Mucosa of rectum (tissue), 2 donors: ENCODE results near the gene ARF5.

Experiments used
- H3K27ac ChIP-seq, 2 donors: one replicate each; pipeline ENCODE4 v1.7.0; 2013; ENCODE audit warnings: inconsistent platforms in 2 of 2, low read depth in 2 of 2, low read length in 2 of 2
- H3K27me3 ChIP-seq, 2 donors: one replicate each; pipeline ENCODE4 v1.7.0; 2013; ENCODE audit warnings: low read length in 2 of 2; ENCODE audit not compliant: control insufficient read depth in 2 of 2, insufficient read depth in 2 of 2
- H3K36me3 ChIP-seq, 2 donors: one replicate each; pipeline ENCODE4 v1.7.0; 2013; ENCODE audit warnings: low read length in 2 of 2; ENCODE audit not compliant: control insufficient read depth in 2 of 2, insufficient read depth in 2 of 2
- H3K4me1 ChIP-seq, 2 donors: one replicate each; pipeline ENCODE4 v1.7.0; 2013; ENCODE audit warnings: low read length in 2 of 2, mild to moderate bottlenecking in 1 of 2; ENCODE audit not compliant: control insufficient read depth in 2 of 2, insufficient read depth in 2 of 2
- H3K4me3 ChIP-seq, 2 donors: one replicate each; pipeline ENCODE4 v1.7.0; 2013; ENCODE audit warnings: low read length in 2 of 2
- H3K9ac ChIP-seq, 2 donors: one replicate each; pipeline ENCODE4 v1.7.0; 2013; ENCODE audit warnings: low read length in 2 of 2, low read depth in 1 of 2, mild to moderate bottlenecking in 1 of 2
- H3K9me3 ChIP-seq, 2 donors: one replicate each; pipeline ENCODE4 v1.7.0; 2013; ENCODE audit warnings: low read length in 2 of 2; ENCODE audit not compliant: control insufficient read depth in 2 of 2
- donor health status: healthy.
- donor health status: Normal muscosa, but diverticular disease.

ARF5 gene

GRCh38 chr7:127629268-127629854 lies 41.1 kb downstream of the ARF5 start:
- Histone ChIP-seq H3K4me3 (no peak overlapping the region), H3K27ac (no peak overlapping the region), H3K9me3 (no peaks in the 10 kb centered on the region), H3K9ac (no peak overlapping the region), H3K4me1 (no peaks in the 10 kb centered on the region), H3K36me3 (no peaks in the 10 kb centered on the region), H3K27me3 (no peaks in the 10 kb centered on the region)

DNA sequence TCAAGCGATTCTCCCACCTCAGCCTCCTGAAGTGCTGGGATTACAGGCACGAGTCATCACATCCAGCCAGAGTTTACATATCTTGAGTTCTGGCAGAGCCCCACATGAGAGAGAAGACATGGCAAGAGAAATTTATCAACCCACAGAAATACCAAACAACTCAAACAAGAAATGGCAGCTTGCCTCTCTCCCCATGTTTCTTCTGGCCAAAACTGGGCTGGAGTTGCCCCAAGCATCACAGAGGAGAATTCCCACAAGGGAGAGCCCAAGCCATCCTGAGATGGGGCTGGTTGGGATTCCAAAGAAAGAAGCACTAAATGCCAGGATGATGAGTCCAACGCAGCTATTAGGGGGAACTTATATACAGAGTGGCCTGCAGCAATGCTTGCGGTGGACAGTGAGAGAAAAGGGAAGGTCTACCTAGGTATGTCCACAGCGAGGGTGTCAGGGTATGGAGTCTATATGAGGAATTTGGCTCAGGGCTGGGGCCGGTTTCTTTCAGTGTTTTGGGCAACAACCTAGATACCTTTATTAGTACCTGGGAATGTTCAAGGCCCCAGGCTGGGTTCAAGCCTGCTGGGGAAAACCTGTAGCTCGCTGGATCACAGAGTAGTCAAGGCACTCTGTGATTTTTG lies 44.2 kb downstream of the ARF5 start:
- Histone ChIP-seq H3K36me3 (no peaks in the 10 kb centered on the region), H3K4me3 (no peak overlapping the region), H3K9me3 (no peaks in the 10 kb centered on the region), H3K27ac (no peak overlapping the region), H3K9ac (no peak overlapping the region), H3K4me1 (no peaks in the 10 kb centered on the region), H3K27me3 (no peaks in the 10 kb centered on the region)

DNA sequence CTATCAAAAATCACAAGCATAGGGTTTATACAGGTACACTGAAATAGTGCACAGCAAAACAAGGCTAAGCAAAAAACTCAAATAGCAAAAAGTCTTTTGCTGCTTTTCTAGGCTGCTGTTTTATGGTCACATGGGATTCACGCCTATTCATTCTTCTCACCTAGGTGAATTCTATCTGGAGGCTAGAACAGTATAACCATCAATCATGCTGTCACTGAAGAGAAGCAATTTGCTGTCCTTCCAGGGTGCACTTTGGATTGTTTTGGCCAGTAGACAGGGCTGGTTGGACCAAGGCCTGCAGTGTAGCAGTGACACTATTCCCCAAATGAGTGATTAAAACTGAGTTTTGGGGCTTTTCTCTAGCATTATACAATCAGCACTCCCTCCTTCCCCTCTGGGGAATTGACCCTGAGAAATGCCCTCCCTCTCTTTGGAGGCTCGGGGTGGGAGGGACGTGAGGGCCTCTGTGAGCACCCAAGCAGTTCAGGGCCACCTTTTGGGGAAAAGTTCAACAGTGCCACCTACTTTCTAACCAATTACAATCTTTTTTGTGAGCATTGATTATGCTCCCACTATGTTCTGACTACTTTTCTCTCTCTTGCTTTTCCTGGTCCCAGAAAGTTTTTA lies 47.6 kb downstream of the ARF5 start:
- Histone ChIP-seq H3K36me3 (no peaks in the 10 kb centered on the region), H3K9me3 (no peaks in the 10 kb centered on the region), H3K4me1 (no peaks in the 10 kb centered on the region), H3K4me3 (no peak overlapping the region), H3K27ac (no peak overlapping the region), H3K27me3 (no peaks in the 10 kb centered on the region), H3K9ac (no peak overlapping the region)

- H3K9ac ChIP-seq, result no peak overlapping the region
- no peak overlapping the region for H3K27ac ChIP-seq
- H3K4me3 ChIP-seq, result no peak overlapping the region
- no peaks in the 10 kb centered on the region for H3K9me3 ChIP-seq
- H3K27me3 ChIP-seq, result no peaks in the 10 kb centered on the region
- no peaks in the 10 kb centered on the region for H3K4me1 ChIP-seq
- no peaks in the 10 kb centered on the region for H3K36me3 ChIP-seq
These were observed 50.0 kb downstream of the ARF5 start for GRCh38 chr7:127638197-127638596.
